Thyroid gland (tissue), 4 donors: ENCODE results near the gene ST8SIA2.

Source experiments
- POLR2A ChIP-seq, 2 donors: fragments of 450-650 bp; IDR thresholded peaks; one replicate each; pipeline ENCODE4 v1.6.1; 2017; ENCODE audit warnings: antibody characterized with exemption in 2 of 2, mild to moderate bottlenecking in 2 of 2, moderate library complexity in 1 of 2
- TF ChIP-seq, protein P1 (sequence below), 6 experiments: fragments of 200-600 bp in 3 of 6; fragments of 450-650 bp in 3 of 6; sonication (generic) in 3 of 6; IDR thresholded peaks; one replicate each; pipeline ENCODE4 v1.5.1; 2016 to 2019; ENCODE audit warnings: antibody characterized with exemption in 6 of 6, mild to moderate bottlenecking in 2 of 6, inconsistent platforms in 1 of 6, moderate library complexity in 1 of 6

DNA sequence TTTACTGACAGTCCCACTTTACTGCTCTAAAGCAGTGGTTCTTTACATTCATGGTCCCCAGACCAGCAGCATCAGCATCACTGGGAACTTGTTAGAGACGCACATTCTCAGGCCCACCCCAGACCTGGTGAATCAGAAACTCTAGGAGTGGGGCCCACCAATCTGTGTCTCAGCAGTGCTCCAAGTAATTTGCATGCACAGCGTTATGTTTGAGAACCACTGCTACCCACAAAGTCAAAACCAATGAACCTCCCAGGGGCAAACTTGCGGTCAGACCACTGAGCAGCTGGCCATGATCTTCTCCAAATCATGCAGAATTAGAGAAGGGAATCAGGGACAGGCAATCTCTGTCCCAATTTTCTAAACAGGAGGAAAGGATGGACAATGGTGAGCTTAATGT, 58.5 kb downstream of the ST8SIA2 start:
- TF ChIP-seq POLR2A (IDR thresholded peaks at IDR 0.05) = no peak
- TF ChIP-seq, protein P1, sequence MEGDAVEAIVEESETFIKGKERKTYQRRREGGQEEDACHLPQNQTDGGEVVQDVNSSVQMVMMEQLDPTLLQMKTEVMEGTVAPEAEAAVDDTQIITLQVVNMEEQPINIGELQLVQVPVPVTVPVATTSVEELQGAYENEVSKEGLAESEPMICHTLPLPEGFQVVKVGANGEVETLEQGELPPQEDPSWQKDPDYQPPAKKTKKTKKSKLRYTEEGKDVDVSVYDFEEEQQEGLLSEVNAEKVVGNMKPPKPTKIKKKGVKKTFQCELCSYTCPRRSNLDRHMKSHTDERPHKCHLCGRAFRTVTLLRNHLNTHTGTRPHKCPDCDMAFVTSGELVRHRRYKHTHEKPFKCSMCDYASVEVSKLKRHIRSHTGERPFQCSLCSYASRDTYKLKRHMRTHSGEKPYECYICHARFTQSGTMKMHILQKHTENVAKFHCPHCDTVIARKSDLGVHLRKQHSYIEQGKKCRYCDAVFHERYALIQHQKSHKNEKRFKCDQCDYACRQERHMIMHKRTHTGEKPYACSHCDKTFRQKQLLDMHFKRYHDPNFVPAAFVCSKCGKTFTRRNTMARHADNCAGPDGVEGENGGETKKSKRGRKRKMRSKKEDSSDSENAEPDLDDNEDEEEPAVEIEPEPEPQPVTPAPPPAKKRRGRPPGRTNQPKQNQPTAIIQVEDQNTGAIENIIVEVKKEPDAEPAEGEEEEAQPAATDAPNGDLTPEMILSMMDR (IDR thresholded peaks at IDR 0.05) = no peak
